H9 (cell line): Measurements from ENCODE around the gene TSR1. TPM values are rescaled to one million over a fixed set of nuclear protein-coding genes. Genes with fewer than 3 reads are reported as not detected.

Source experiments
- DNase-seq: peaks from one replicate; pipeline ENCODE4 v3.0.0-alpha.2; 2017
- H2AFZ ChIP-seq: one replicate; pipeline ENCODE4 v1.6.1; 2013; ENCODE audit warnings: mild to moderate bottlenecking, low read length, control low read depth, moderate library complexity
- H2AK5ac ChIP-seq: 2 replicates; pipeline ENCODE4 v1.6.1; 2013; ENCODE audit warnings: low read length, control low read depth, mixed read lengths; ENCODE audit not compliant: insufficient read length
- H2BK120ac ChIP-seq: one replicate; pipeline ENCODE4 v1.6.1; 2013; ENCODE audit warnings: low read depth, mild to moderate bottlenecking, low read length, control low read depth, inconsistent platforms; ENCODE audit not compliant: poor library complexity, severe bottlenecking
- H2BK12ac ChIP-seq: 2 replicates; pipeline ENCODE4 v1.6.1; 2013; ENCODE audit warnings: low read length, control low read depth, mixed read lengths, low read depth; ENCODE audit not compliant: insufficient read length
- H2BK15ac ChIP-seq: 2 replicates; pipeline ENCODE4 v1.6.1; 2013; ENCODE audit warnings: low read depth, low read length, control low read depth
- H2BK20ac ChIP-seq: one replicate; pipeline ENCODE4 v1.6.1; 2013; ENCODE audit warnings: low read depth, mild to moderate bottlenecking, low read length, control low read depth, inconsistent platforms; ENCODE audit not compliant: poor library complexity, severe bottlenecking
- H2BK5ac ChIP-seq: 2 replicates; pipeline ENCODE4 v1.6.1; 2013; ENCODE audit warnings: low read length, control low read depth, mixed read lengths; ENCODE audit not compliant: insufficient read length
- H3K14ac ChIP-seq: 2 replicates; pipeline ENCODE4 v1.6.1; 2013; ENCODE audit warnings: low read length, control low read depth; ENCODE audit not compliant: insufficient read depth
- H3K18ac ChIP-seq: 2 replicates; pipeline ENCODE4 v1.6.1; 2013; ENCODE audit warnings: low read depth, mild to moderate bottlenecking, mixed read lengths, low read length, control low read depth; ENCODE audit not compliant: insufficient read length
- H3K23ac ChIP-seq: 2 replicates; pipeline ENCODE4 v1.6.1; 2013; ENCODE audit warnings: low read length, control low read depth, mixed read lengths, low read depth; ENCODE audit not compliant: insufficient read length
- H3K23me2 ChIP-seq: 2 replicates; pipeline ENCODE4 v1.6.1; 2013; ENCODE audit warnings: low read depth, mild to moderate bottlenecking, mixed read lengths, low read length, control low read depth; ENCODE audit not compliant: insufficient read length, poor library complexity, severe bottlenecking
- H3K27ac ChIP-seq: 2 replicates; pipeline ENCODE4 v1.5.1; 2013; ENCODE audit warnings: low read length, control low read depth, mixed read lengths, low read depth; ENCODE audit not compliant: insufficient read length
- H3K27me3 ChIP-seq: 2 replicates; pipeline ENCODE4 v1.6.1; 2013; ENCODE audit warnings: low read length, control low read depth, inconsistent platforms; ENCODE audit not compliant: insufficient read depth
- H3K4ac ChIP-seq: 2 replicates; pipeline ENCODE4 v1.6.1; 2013; ENCODE audit warnings: low read depth, mild to moderate bottlenecking, control low read depth, inconsistent platforms, low read length, moderate library complexity
- H3K4me1 ChIP-seq: 2 replicates; pipeline ENCODE4 v1.6.1; 2013; ENCODE audit warnings: low read length, control low read depth, inconsistent platforms; ENCODE audit not compliant: insufficient read depth
- H3K4me2 ChIP-seq: 2 replicates; pipeline ENCODE4 v1.6.1; 2013; ENCODE audit warnings: low read length, control low read depth, mixed read lengths; ENCODE audit not compliant: insufficient read length, insufficient read depth
- H3K56ac ChIP-seq: 2 replicates; pipeline ENCODE4 v1.6.1; 2013; ENCODE audit warnings: low read depth, mild to moderate bottlenecking, mixed read lengths, low read length, control low read depth; ENCODE audit not compliant: insufficient read length
- H3K79me1 ChIP-seq: 2 replicates; pipeline ENCODE4 v1.6.1; 2013; ENCODE audit warnings: low read depth, mild to moderate bottlenecking, moderate library complexity, low read length, control low read depth, inconsistent platforms; ENCODE audit not compliant: insufficient read depth, poor library complexity, severe bottlenecking
- H3K79me2 ChIP-seq: 2 replicates; pipeline ENCODE4 v1.6.1; 2013; ENCODE audit warnings: low read length, control low read depth, inconsistent platforms; ENCODE audit not compliant: insufficient read depth
- H3K9ac ChIP-seq: 2 replicates; pipeline ENCODE4 v1.6.1; 2013; ENCODE audit warnings: low read length, control low read depth, mixed read lengths; ENCODE audit not compliant: insufficient read length; ENCODE audit errors: extremely low read depth
- H3K9me3 ChIP-seq: one replicate; pipeline ENCODE4 v1.6.1; 2013; ENCODE audit warnings: low read depth, low read length, inconsistent platforms; ENCODE audit not compliant: control insufficient read depth
- H3T11ph ChIP-seq: one replicate; pipeline ENCODE4 v1.6.1; 2013; ENCODE audit warnings: mild to moderate bottlenecking, low read length, control low read depth, inconsistent platforms
- H4K20me1 ChIP-seq: one replicate; pipeline ENCODE4 v1.6.1; 2013; ENCODE audit not compliant: control insufficient read depth, insufficient read length, insufficient read depth
- H4K5ac ChIP-seq: 2 replicates; pipeline ENCODE4 v1.6.1; 2013; ENCODE audit warnings: low read depth, mild to moderate bottlenecking, mixed read lengths, low read length, control low read depth; ENCODE audit not compliant: insufficient read length
- H4K8ac ChIP-seq: replicated peaks from 2 replicates; pipeline ENCODE4 v1.6.1; 2013; ENCODE audit warnings: low read length, control low read depth, mixed read lengths, low read depth; ENCODE audit not compliant: insufficient read length
- H4K91ac ChIP-seq: 2 replicates; pipeline ENCODE4 v1.6.1; 2013; ENCODE audit warnings: low read depth, mild to moderate bottlenecking, moderate library complexity, mixed read lengths, low read length, control low read depth; ENCODE audit not compliant: insufficient read length
- H3K27ac Mint-ChIP-seq, 3 experiments: 2 replicates in 2 of 3; 3 replicates in 1 of 3; pipeline ENCODE4 v1.8.0; 2020 to 2021; ENCODE audit warnings: mixed read lengths in 3 of 3, mild to moderate bottlenecking in 1 of 3, moderate library complexity in 1 of 3
- H3K27me3 Mint-ChIP-seq: 2 replicates; pipeline ENCODE4 v1.8.0; 2021; ENCODE audit warnings: low read depth, mild to moderate bottlenecking, moderate library complexity, mixed read lengths
- H3K36me3 Mint-ChIP-seq, 3 experiments: 2 replicates in 2 of 3; 3 replicates in 1 of 3; pipeline ENCODE4 v1.8.0; 2020 to 2021; ENCODE audit warnings: low read depth in 3 of 3, mixed read lengths in 3 of 3; ENCODE audit not compliant: insufficient read depth in 1 of 3
- H3K4me1 Mint-ChIP-seq, 2 experiments: 2 replicates each; pipeline ENCODE4 v1.8.0; 2020; ENCODE audit warnings: mixed read lengths in 2 of 2
- H3K4me3 Mint-ChIP-seq, 2 experiments: 2 replicates in 1 of 2; 3 replicates in 1 of 2; pipeline ENCODE4 v1.8.0; 2020 to 2021; ENCODE audit warnings: mild to moderate bottlenecking in 2 of 2, mixed read lengths in 2 of 2, moderate library complexity in 1 of 2
- H3K9me3 Mint-ChIP-seq, 2 experiments: 2 replicates in 1 of 2; 3 replicates in 1 of 2; pipeline ENCODE4 v1.8.0; 2020; ENCODE audit warnings: mild to moderate bottlenecking in 2 of 2, mixed read lengths in 2 of 2, moderate library complexity in 1 of 2
- CTCF ChIP-seq: fragments of 200-600 bp; sonication (generic); conservative IDR thresholded peaks from 3 replicates; pipeline ENCODE4 v1.8.0; 2021; ENCODE audit warnings: antibody characterized with exemption, mild to moderate bottlenecking
- WGBS: extraction: QIAGEN DNeasy Blood & Tissue Kit; methylation state at CpG from one replicate; pipeline ENCODE4 v1.1.7; 2013; ENCODE audit warnings: missing lambda C conversion rate, low lambda C conversion rate, mixed read lengths; ENCODE audit not compliant: insufficient read length; ENCODE audit errors: extremely low coverage; 5-methylcytosine and 5-hydroxymethylcytosine counted together
- total RNA-seq: library from RNA; stranded (reverse); gene quantifications from 2 replicates; pipeline ENCODE4 v1.2.1, GENCODE V29; 2021

TSR1 gene
- total RNA-seq, 1 experiment from 2014 or later: 81.1 TPM

DNA sequence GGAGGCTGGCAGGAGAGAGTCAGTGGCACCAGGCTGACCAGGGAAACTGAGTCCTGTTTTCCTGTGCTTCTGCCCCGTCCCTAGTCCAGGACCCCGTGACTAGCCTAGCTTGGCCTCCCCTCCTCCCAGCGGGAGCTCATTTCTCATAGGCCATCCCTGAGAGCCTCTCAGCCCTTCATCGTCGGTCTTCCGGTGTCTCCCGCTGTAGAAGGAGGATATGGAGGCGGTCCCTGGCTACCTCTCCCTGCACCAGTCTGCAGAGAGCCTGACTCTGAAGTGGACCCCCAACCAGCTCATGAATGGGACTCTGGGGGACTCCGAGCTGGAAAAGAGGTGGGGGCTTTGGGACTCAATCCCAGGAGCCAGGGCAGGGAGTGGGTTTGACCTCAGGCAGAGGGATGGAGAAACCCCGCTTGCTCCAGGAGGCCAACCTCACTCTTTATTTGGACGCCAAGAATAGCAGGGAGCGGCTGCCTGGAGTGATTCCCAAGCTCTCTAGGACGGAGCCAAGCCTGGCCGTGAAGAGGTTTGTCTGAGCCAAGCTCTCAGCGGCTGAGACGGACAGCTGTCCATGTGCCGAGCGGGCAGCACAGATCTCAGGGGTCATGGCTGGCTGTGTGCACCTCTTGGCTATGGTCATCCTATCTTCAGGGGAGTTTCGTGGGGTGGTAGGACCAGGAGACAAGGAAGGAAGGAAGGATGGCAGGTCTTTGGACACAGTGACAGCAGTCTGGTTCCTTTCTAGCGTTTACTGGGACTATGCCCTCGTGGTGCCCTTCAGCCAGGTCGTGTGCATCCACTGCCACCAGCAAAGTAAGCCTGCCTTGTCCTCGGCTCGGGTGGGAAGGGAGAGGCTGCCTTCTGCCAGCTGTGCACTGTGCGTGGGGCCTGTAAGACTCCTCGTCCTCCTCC lies 27.9 kb upstream of the TSR1 start:
- Histone ChIP-seq H3K4me1 (0 out of 2 replicates have a peak, but pooled peaks cover 1% of the 10 kb centered on the region), H2BK5ac (no peak overlapping the region), H2BK15ac (no peak overlapping the region), H2BK20ac (no peak overlapping the region), H3K4me2 (no peak overlapping the region), H3K23ac (no peak overlapping the region), H3K23me2 (no peaks in the 10 kb centered on the region), H3K56ac (no peak overlapping the region), H2AFZ (no peak overlapping the region), H3K4ac (no peak overlapping the region), H4K5ac (no peak overlapping the region), H3K9ac (no peak overlapping the region), H4K8ac (no peak overlapping the region), H3K27me3 (no peaks in the 10 kb centered on the region), H3K79me1 (no peaks in the 10 kb centered on the region), H2BK12ac (no peak overlapping the region), H3K79me2 (no peaks in the 10 kb centered on the region), H3K9me3 (no peaks in the 10 kb centered on the region), H3K27ac (no peak overlapping the region), H4K91ac (no peak overlapping the region), H2BK120ac (no peak overlapping the region), H2AK5ac (no peak overlapping the region), H3T11ph (no peak overlapping the region), H3K14ac (no peak overlapping the region; the same call in 1 of the 2 replicates), H3K18ac (no peak overlapping the region), H4K20me1 (no peaks in the 10 kb centered on the region)
- whole genome bisulfite sequencing: no CpG with 5 or more reads among the region's 26 CpGs
- no peak for TF ChIP-seq CTCF
- peaks cover 2 to 5% of the 10 kb centered on the region in 2 experiments for H3K4me1 Mint-ChIP-seq
- H3K36me3 Mint-ChIP-seq: peaks cover 4 to 18% (median 8%) of the 10 kb centered on the region in 3 experiments; a peak in 6 of 7 replicates
- H3K4me3 Mint-ChIP-seq: no peak overlapping the region
- H3K9me3 Mint-ChIP-seq: no peaks in the 10 kb centered on the region
- peak overlapping the region in 1 of 3 experiments; percentile 80; a peak in 1 of 7 replicates for H3K27ac Mint-ChIP-seq
- DNase-seq: no peak
- H3K27me3 Mint-ChIP-seq: peaks cover 3% of the 10 kb centered on the region; the same call in 1 of the 2 replicates
